ENCODE data around the gene NFYC. TPM values are rescaled to one million over a fixed set of nuclear protein-coding genes. Genes with fewer than 3 reads are reported as not detected.

NFYC gene
- total and polyA plus RNA-seq, 2 experiments from 2014 or later = 23.7 to 28.3 TPM

DNA sequence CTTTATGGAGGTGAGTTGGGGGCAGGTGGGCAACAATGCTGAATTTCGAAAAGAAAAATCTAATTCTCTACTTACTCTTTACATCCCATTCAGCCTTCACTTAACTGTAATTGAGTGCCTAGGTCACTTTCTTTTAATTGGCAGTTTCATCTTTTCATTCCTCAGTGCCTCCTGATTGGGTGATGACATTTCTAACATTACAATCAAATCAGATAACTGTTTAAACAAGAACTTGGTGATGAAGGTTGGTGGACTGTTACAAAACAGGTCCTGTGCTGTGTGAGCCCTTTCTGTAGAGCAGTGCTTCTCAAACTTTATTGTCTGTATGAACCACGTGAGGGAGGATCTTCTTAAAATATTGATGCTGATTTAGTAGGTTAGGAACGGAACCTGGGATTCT lies 51.9 kb downstream of the NFYC start:
- no peak for TF ChIP-seq EZH2 (IDR thresholded peaks at IDR 0.05; ENCODE audit: insufficient read depth, poor library complexity, severe bottlenecking)
- no peak for TF ChIP-seq EZH2phosphoT487 (IDR thresholded peaks at IDR 0.05; ENCODE audit: insufficient read depth, low read depth)
- Histone ChIP-seq H3K27ac (no peak overlapping the region), H3K4me1 (ENCODE audit: insufficient read depth) (peaks cover 22% of the 10 kb centered on the region), H3K9me3 (ENCODE audit: low read depth) (no peaks in the 10 kb centered on the region), H4K20me1 (ENCODE audit: insufficient read depth) (no peaks in the 10 kb centered on the region), H3K4me2 (ENCODE audit: unreplicated experiment) (no peak overlapping the region), H3K27me3 (replicated peaks; ENCODE audit: insufficient read depth) (no peaks in the 10 kb centered on the region), H3K79me2 (ENCODE audit: insufficient read depth) (peaks cover 23% of the 10 kb centered on the region; the same call in 1 of the 2 replicates), H3K4me3 (no peak overlapping the region), H2AFZ (no peak overlapping the region), H3K9ac (no peak overlapping the region), H3K9me2 (ENCODE audit: insufficient read depth) (no peaks in the 10 kb centered on the region), H3F3A (ENCODE audit: insufficient read depth) (peaks cover 19% of the 10 kb centered on the region), H3K36me3 (ENCODE audit: low read depth) (peaks cover 18% of the 10 kb centered on the region)
- WGBS, 2 experiments (ENCODE audit: low coverage in 1 of 2, low lambda C conversion rate in 2 of 2, missing lambda C conversion rate in 2 of 2) = 95 to 100% methylated on average over 3 of the region's 3 CpGs
- DNase-seq = no peak
- in situ Hi-C loops (cut with MboI) = no loop called here

DNA sequence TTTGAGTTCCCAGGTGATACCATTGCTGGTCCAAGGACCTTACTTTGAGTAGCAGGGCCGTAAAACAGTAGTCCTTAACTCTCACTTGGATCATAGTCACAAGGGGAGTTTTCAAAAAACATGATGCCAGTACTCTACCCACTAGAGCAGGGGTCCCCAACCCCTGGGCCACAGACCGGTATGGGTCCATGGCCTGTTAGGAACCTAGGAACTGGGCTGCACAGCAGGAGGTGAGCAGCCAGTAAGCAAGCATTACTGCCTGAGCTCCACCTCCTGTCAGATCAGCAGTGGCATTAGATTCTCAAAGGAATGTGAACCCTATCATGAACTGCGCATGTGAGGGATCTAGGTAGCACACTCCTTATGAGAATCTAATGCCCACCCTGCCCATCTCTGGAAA lies 52.4 kb downstream of the NFYC start:
- H3K9ac ChIP-seq = no peak overlapping the region
- no peaks in the 10 kb centered on the region for H4K20me1 ChIP-seq (ENCODE audit: insufficient read depth)
- WGBS, 2 experiments (ENCODE audit: low coverage in 1 of 2, low lambda C conversion rate in 2 of 2, missing lambda C conversion rate in 2 of 2) = 97 to 98% methylated on average over 3 of the region's 3 CpGs
- no peak overlapping the region for H3K4me3 ChIP-seq
- H3K4me2 ChIP-seq (ENCODE audit: unreplicated experiment) = no peak overlapping the region
- peaks cover 22% of the 10 kb centered on the region for H3K36me3 ChIP-seq (ENCODE audit: low read depth)
- H3K79me2 ChIP-seq (ENCODE audit: insufficient read depth) = peaks cover 23% of the 10 kb centered on the region; the same call in 1 of the 2 replicates
- no peaks in the 10 kb centered on the region for H3K9me3 ChIP-seq (ENCODE audit: low read depth)
- no peaks in the 10 kb centered on the region for H3K9me2 ChIP-seq (ENCODE audit: insufficient read depth)
- peaks cover 22% of the 10 kb centered on the region for H3K4me1 ChIP-seq (ENCODE audit: insufficient read depth)
- H2AFZ ChIP-seq = no peak overlapping the region
- in situ Hi-C loops (cut with MboI) = no loop called here
- H3K27ac ChIP-seq = no peak overlapping the region
- H3F3A ChIP-seq (ENCODE audit: insufficient read depth) = peaks cover 19% of the 10 kb centered on the region
- no peaks in the 10 kb centered on the region for H3K27me3 ChIP-seq (replicated peaks; ENCODE audit: insufficient read depth)
- no peak for DNase-seq
- TF ChIP-seq EZH2phosphoT487 (IDR thresholded peaks at IDR 0.05; ENCODE audit: insufficient read depth, low read depth) (no peak), EZH2 (IDR thresholded peaks at IDR 0.05; ENCODE audit: insufficient read depth, poor library complexity, severe bottlenecking) (no peak)

- Histone ChIP-seq H3K9me2 (ENCODE audit: insufficient read depth) (no peaks in the 10 kb centered on the region), H3K4me2 (ENCODE audit: unreplicated experiment) (no peak overlapping the region), H3K36me3 (ENCODE audit: low read depth) (peaks cover 15% of the 10 kb centered on the region; the same call in 1 of the 2 replicates), H3K9me3 (ENCODE audit: low read depth) (no peaks in the 10 kb centered on the region), H3K4me1 (ENCODE audit: insufficient read depth) (peaks cover 12% of the 10 kb centered on the region), H3K27me3 (replicated peaks; ENCODE audit: insufficient read depth) (no peaks in the 10 kb centered on the region), H3K27ac (peak overlapping the region; percentile 67), H3K9ac (peak overlapping the region; percentile 29; the same call in 1 of the 2 replicates), H3F3A (ENCODE audit: insufficient read depth) (peaks cover 9% of the 10 kb centered on the region; the same call in 1 of the 2 replicates), H4K20me1 (ENCODE audit: insufficient read depth) (no peaks in the 10 kb centered on the region), H2AFZ (no peak overlapping the region), H3K4me3 (no peak overlapping the region), H3K79me2 (ENCODE audit: insufficient read depth) (peaks cover 23% of the 10 kb centered on the region; the same call in 1 of the 2 replicates)
- WGBS, 2 experiments (ENCODE audit: low coverage in 1 of 2, low lambda C conversion rate in 2 of 2, missing lambda C conversion rate in 2 of 2) = 16 to 28% methylated on average over 1 of the region's 1 CpG
- no peak for TF ChIP-seq EZH2 (IDR thresholded peaks at IDR 0.05; ENCODE audit: insufficient read depth, poor library complexity, severe bottlenecking)
- no peak for TF ChIP-seq EZH2phosphoT487 (IDR thresholded peaks at IDR 0.05; ENCODE audit: insufficient read depth, low read depth)
- in situ Hi-C loops (cut with MboI) = no loop called here
- peak; percentile 74 for DNase-seq
Observed at GRCh38 chr1:40745176-40745575, 53.7 kb downstream of the NFYC start.

GRCh38 chr1:40746344-40747090 lies 55.0 kb downstream of the NFYC start:
- peaks cover 19% of the 10 kb centered on the region; the same call in 1 of the 2 replicates for H3K79me2 ChIP-seq (ENCODE audit: insufficient read depth)
- no peak overlapping the region for H3K27ac ChIP-seq
- no peaks in the 10 kb centered on the region for H3K9me2 ChIP-seq (ENCODE audit: insufficient read depth)
- no peak overlapping the region for H3K9ac ChIP-seq
- 96 to 98% methylated on average over 2 of the region's 2 CpGs for WGBS, 2 experiments (ENCODE audit: low coverage in 1 of 2, low lambda C conversion rate in 2 of 2, missing lambda C conversion rate in 2 of 2)
- H3K36me3 ChIP-seq (ENCODE audit: low read depth) = peaks cover 10% of the 10 kb centered on the region; the same call in 1 of the 2 replicates
- no peak overlapping the region for H2AFZ ChIP-seq
- no peak overlapping the region for H3K4me3 ChIP-seq
- no peaks in the 10 kb centered on the region for H3K9me3 ChIP-seq (ENCODE audit: low read depth)
- in situ Hi-C loops (cut with MboI) = no loop called here
- H3K27me3 ChIP-seq (replicated peaks; ENCODE audit: insufficient read depth) = no peaks in the 10 kb centered on the region
- H3F3A ChIP-seq (ENCODE audit: insufficient read depth) = peaks cover 9% of the 10 kb centered on the region; the same call in 1 of the 2 replicates
- H4K20me1 ChIP-seq (ENCODE audit: insufficient read depth) = no peaks in the 10 kb centered on the region
- DNase-seq = no peak
- H3K4me1 ChIP-seq (ENCODE audit: insufficient read depth) = peaks cover 19% of the 10 kb centered on the region
- H3K4me2 ChIP-seq (ENCODE audit: unreplicated experiment) = no peak overlapping the region
- no peak for TF ChIP-seq EZH2 (IDR thresholded peaks at IDR 0.05; ENCODE audit: insufficient read depth, poor library complexity, severe bottlenecking)
- no peak for TF ChIP-seq EZH2phosphoT487 (IDR thresholded peaks at IDR 0.05; ENCODE audit: insufficient read depth, low read depth)
